Measurements from ENCODE around the gene VWF.
"Not testable (repeated sequence)": the region's sequence is repeated elsewhere in the genome, so short reads cannot be mapped to it uniquely, and the experiment has no call there.

The VWF gene

DNA sequence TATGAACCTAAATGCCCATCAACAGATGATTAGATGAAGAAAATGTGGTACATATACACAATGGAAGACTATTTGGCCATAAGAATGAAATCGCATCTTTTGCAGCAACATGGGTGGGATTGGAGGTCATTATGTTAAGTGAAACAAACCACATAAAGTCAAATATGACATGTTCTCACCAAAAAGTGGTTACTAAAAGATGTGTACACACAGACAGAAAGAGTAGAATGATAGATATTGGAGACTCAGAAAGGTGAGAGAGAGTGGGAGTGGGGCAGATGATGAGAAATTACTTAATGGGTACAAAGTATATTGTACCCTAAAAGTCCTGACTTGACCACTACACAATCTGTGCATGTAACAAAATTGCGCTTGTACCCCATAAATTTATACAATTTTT, 19.6 kb downstream of the VWF start:
- in situ Hi-C loops (cut with MboI; ENCODE audit: low pct_unique_long_range_greater_than_20kb, low sequenced_read_pairs, unreplicated experiment): no loop called here
- TF ChIP-seq CTCF (IDR thresholded peaks at IDR 0.05; ENCODE audit: extremely low read depth, insufficient read depth, missing control alignments): no peak
- no peak for DNase-seq (ENCODE audit: low spot score)

DNA sequence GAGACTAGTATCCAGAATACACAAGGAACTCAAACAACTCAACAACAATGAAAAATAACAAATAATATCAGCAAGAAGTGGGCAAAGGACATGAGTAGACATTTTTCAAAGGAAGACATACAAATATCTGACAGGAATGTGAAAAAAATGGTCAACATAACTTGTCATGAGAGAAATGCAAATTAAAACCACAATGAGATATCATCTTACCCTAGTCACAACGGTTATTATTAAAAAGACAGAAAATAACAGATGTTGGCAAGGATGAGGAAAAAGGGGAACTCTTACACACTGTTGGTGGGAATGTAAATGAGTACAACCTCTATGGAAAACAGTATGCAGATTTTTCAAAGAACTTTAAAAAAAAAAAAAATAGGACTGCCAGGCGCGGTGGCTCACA, 20.4 kb downstream of the VWF start:
- no peak for TF ChIP-seq CTCF (IDR thresholded peaks at IDR 0.05; ENCODE audit: extremely low read depth, insufficient read depth, missing control alignments)
- in situ Hi-C loops (cut with MboI; ENCODE audit: low pct_unique_long_range_greater_than_20kb, low sequenced_read_pairs, unreplicated experiment): no loop called here
- DNase-seq (ENCODE audit: low spot score): no peak

GRCh38 chr12:6102021-6102420, 22.4 kb downstream of the VWF start:
- in situ Hi-C loops (cut with MboI; ENCODE audit: low pct_unique_long_range_greater_than_20kb, low sequenced_read_pairs, unreplicated experiment); DNase-seq (ENCODE audit: low spot score): not testable (repeated sequence)

DNA sequence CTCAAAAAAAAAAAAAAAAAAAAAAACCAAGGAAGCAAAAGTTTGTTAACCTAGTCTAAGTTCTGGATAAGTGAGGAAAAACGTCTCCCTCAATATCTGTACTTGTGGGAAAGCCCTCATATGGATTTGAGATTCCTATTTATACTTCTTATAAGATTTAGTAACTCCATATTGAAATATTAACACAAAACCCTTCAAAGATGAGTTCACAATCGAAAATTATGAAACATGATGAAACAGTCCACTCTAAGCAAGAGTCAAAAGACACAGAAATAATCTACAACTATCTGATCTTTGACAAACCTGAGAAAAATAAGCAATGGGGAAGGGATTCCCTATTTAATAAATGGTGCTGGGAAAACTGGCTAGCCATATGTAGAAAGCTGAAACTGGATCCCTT, 25.2 kb downstream of the VWF start:
- in situ Hi-C loops (cut with MboI; ENCODE audit: low pct_unique_long_range_greater_than_20kb, low sequenced_read_pairs, unreplicated experiment): no loop called here
- DNase-seq (ENCODE audit: low spot score): no peak
- TF ChIP-seq CTCF (IDR thresholded peaks at IDR 0.05; ENCODE audit: extremely low read depth, insufficient read depth, missing control alignments): no peak

DNA sequence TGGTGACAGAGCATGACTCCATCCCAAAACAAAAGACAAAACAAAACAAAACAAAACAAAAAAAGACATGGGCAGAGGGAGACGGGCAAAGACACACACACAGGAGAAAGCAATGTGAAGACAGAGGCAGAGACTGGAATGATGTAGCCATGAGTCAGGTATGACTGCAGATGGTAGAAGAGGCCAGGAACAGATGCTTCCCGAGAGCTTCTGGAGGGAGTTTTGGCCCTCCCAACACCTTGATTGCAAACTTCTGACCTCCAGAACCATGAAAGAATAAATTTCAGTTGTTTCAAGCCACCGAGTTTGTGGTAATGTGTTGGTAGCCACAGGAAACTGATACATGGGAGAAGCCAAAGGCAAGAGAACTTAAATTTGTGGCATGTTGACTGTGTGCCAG, 27.1 kb downstream of the VWF start:
- DNase-seq (ENCODE audit: low spot score): no peak
- TF ChIP-seq CTCF (IDR thresholded peaks at IDR 0.05; ENCODE audit: extremely low read depth, insufficient read depth, missing control alignments): no peak
- in situ Hi-C loops (cut with MboI; ENCODE audit: low pct_unique_long_range_greater_than_20kb, low sequenced_read_pairs, unreplicated experiment): no loop called here

DNA sequence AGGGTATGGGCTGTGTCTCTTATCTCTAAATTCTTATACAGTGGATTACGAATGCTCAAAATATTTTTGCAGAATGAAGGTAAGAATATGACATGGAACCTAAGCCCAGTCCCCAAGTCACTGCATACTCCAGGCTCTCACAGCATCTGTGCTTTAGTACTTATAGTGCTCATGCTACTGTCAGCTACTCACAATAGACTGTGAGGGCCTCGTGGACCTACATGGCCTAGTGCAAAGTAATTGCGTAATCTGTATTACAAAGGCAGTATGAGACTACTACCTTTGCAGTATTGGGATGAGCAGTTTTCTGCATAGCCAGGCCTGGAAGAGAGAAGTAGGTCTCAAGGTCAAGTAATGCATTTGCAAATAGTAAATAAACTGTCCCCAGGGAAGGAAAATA, 27.9 kb downstream of the VWF start:
- DNase-seq (ENCODE audit: low spot score): no peak
- in situ Hi-C loops (cut with MboI; ENCODE audit: low pct_unique_long_range_greater_than_20kb, low sequenced_read_pairs, unreplicated experiment): no loop called here
- no peak for TF ChIP-seq CTCF (IDR thresholded peaks at IDR 0.05; ENCODE audit: extremely low read depth, insufficient read depth, missing control alignments)

GRCh38 chr12:6095269-6095668, 29.2 kb downstream of the VWF start:
- TF ChIP-seq CTCF (IDR thresholded peaks at IDR 0.05; ENCODE audit: extremely low read depth, insufficient read depth, missing control alignments): no peak
- in situ Hi-C loops (cut with MboI; ENCODE audit: low pct_unique_long_range_greater_than_20kb, low sequenced_read_pairs, unreplicated experiment): no loop called here
- DNase-seq (ENCODE audit: low spot score): no peak
